WTC11 (cell line): ENCODE measurements around the gene PSMA4. TPM values are rescaled to one million over a fixed set of nuclear protein-coding genes. Genes with fewer than 3 reads are reported as not detected.

Experiments used
- ATAC-seq: fragments of 200-7000 bp; cut with Tn5 transposase; 2 replicates; pipeline ENCODE4 v1.10.0; 2021; ENCODE audit warnings: mild to moderate bottlenecking, moderate library complexity
- CTCF ChIA-PET: fragments of 300-600 bp; sonication (Branson Sonifier 250); formaldehyde crosslinking; loops from one replicate; lab custom pipeline; 2021; ENCODE audit warnings: antibody characterized with exemption; lab: Charles Lee
- POLR2A ChIA-PET: fragments of 350-600 bp; sonication (Branson Sonifier 250); formaldehyde crosslinking; loops from one replicate; lab custom pipeline; 2021; ENCODE audit warnings: antibody characterized with exemption; lab: Charles Lee
- DNase-seq: peaks from one replicate; pipeline ENCODE4 v3.0.0; 2021; ENCODE audit warnings: low spot score
- H3K27ac Mint-ChIP-seq: 2 replicates; pipeline ENCODE4 v1.8.0; 2021; ENCODE audit warnings: mixed read lengths
- H3K27me3 Mint-ChIP-seq: 2 replicates; pipeline ENCODE4 v1.8.0; 2021; ENCODE audit warnings: low read depth, mild to moderate bottlenecking, moderate library complexity, mixed read lengths
- H3K36me3 Mint-ChIP-seq: 2 replicates; pipeline ENCODE4 v1.8.0; 2021; ENCODE audit warnings: mixed read lengths
- H3K4me1 Mint-ChIP-seq: 2 replicates; pipeline ENCODE4 v1.8.0; 2022; ENCODE audit warnings: mixed read lengths
- H3K4me3 Mint-ChIP-seq: 2 replicates; pipeline ENCODE4 v1.8.0; 2021; ENCODE audit warnings: mild to moderate bottlenecking, moderate library complexity, mixed read lengths
- H3K9me3 Mint-ChIP-seq: 2 replicates; pipeline ENCODE4 v1.8.0; 2021; ENCODE audit warnings: mixed read lengths
- ATF1 ChIP-seq: sonication (generic); formaldehyde crosslinking; IDR thresholded peaks from 2 replicates; pipeline ENCODE4 v1.8.1; 2023; ENCODE audit warnings: mild to moderate bottlenecking, moderate library complexity, missing genetic modification reagents
- ESRRA ChIP-seq: sonication (generic); formaldehyde crosslinking; IDR thresholded peaks from 2 replicates; pipeline ENCODE4 v1.8.1; 2022; ENCODE audit warnings: mild to moderate bottlenecking, missing genetic modification reagents, borderline replicate concordance
- ETV6 ChIP-seq: sonication (generic); formaldehyde crosslinking; IDR thresholded peaks from 2 replicates; pipeline ENCODE4 v1.8.1; 2022; ENCODE audit warnings: mild to moderate bottlenecking, missing genetic modification reagents
- GABPB1 ChIP-seq: sonication (generic); formaldehyde crosslinking; IDR thresholded peaks from 2 replicates; pipeline ENCODE4 v1.8.1; 2023; ENCODE audit warnings: mild to moderate bottlenecking, missing genetic modification reagents
- MXD4 ChIP-seq: fragments of 250-450 bp; sonication (Bioruptor Pico); IDR thresholded peaks from 2 replicates; pipeline ENCODE4 v1.8.0; 2021; ENCODE audit warnings: mild to moderate bottlenecking, moderate library complexity, borderline replicate concordance
- MYBL2 ChIP-seq: sonication (generic); formaldehyde crosslinking; IDR thresholded peaks from 2 replicates; pipeline ENCODE4 v1.8.1; 2023; ENCODE audit warnings: mild to moderate bottlenecking, moderate library complexity, missing genetic modification reagents
- PRRX2 ChIP-seq: fragments of 250-450 bp; sonication (Bioruptor Pico); IDR thresholded peaks from 2 replicates; pipeline ENCODE4 v1.8.0; 2021; ENCODE audit warnings: mild to moderate bottlenecking
- RELA ChIP-seq: sonication (generic); formaldehyde crosslinking; IDR thresholded peaks from 2 replicates; pipeline ENCODE4 v1.8.1; 2022; ENCODE audit warnings: missing genetic modification reagents, mild to moderate bottlenecking, borderline replicate concordance
- SMAD3 ChIP-seq: sonication (generic); formaldehyde crosslinking; IDR thresholded peaks from 2 replicates; pipeline ENCODE4 v1.8.0; 2022; ENCODE audit warnings: missing genetic modification reagents, mild to moderate bottlenecking, borderline replicate concordance
- SP1 ChIP-seq: sonication (generic); formaldehyde crosslinking; conservative IDR thresholded peaks from 2 replicates; pipeline ENCODE4 v1.8.1; 2022; ENCODE audit warnings: missing genetic modification reagents
- TCF7 ChIP-seq: sonication (generic); formaldehyde crosslinking; IDR thresholded peaks from 2 replicates; pipeline ENCODE4 v1.8.0; 2022; ENCODE audit warnings: mild to moderate bottlenecking, low read depth, missing genetic modification reagents, moderate library complexity
- TEAD1 ChIP-seq: sonication (generic); formaldehyde crosslinking; IDR thresholded peaks from 2 replicates; pipeline ENCODE4 v1.8.0; 2022; ENCODE audit warnings: mild to moderate bottlenecking, missing genetic modification reagents
- TP53 ChIP-seq: sonication (generic); formaldehyde crosslinking; IDR thresholded peaks from 2 replicates; pipeline ENCODE4 v1.8.1; 2023; ENCODE audit warnings: mild to moderate bottlenecking, missing genetic modification reagents
- ZBTB21 ChIP-seq: sonication (generic); formaldehyde crosslinking; IDR thresholded peaks from 2 replicates; pipeline ENCODE4 v1.8.1; 2023; ENCODE audit warnings: mild to moderate bottlenecking, missing genetic modification reagents, borderline replicate concordance
- ZNF121 ChIP-seq: sonication (generic); formaldehyde crosslinking; IDR thresholded peaks from 2 replicates; pipeline ENCODE4 v1.8.0; 2023; ENCODE audit warnings: missing genetic modification reagents
- ZNF138 ChIP-seq: sonication (generic); formaldehyde crosslinking; conservative IDR thresholded peaks from 2 replicates; pipeline ENCODE4 v1.8.1; 2022; ENCODE audit warnings: mild to moderate bottlenecking, moderate library complexity, missing genetic modification reagents
- ZNF219 ChIP-seq: sonication (generic); formaldehyde crosslinking; IDR thresholded peaks from 2 replicates; pipeline ENCODE4 v1.8.0; 2023; ENCODE audit warnings: missing genetic modification reagents, mild to moderate bottlenecking, borderline replicate concordance
- ZNF263 ChIP-seq: sonication (generic); formaldehyde crosslinking; IDR thresholded peaks from 2 replicates; pipeline ENCODE4 v1.8.1; 2022; ENCODE audit warnings: low read depth, mild to moderate bottlenecking, moderate library complexity, missing genetic modification reagents
- ZNF317 ChIP-seq: sonication (generic); formaldehyde crosslinking; IDR thresholded peaks from 2 replicates; pipeline ENCODE4 v1.8.1; 2023; ENCODE audit warnings: low read depth, mild to moderate bottlenecking, moderate library complexity, missing genetic modification reagents, borderline replicate concordance
- ZNF416 ChIP-seq: fragments of 250-450 bp; sonication (Bioruptor Pico); IDR thresholded peaks from 2 replicates; pipeline ENCODE4 v1.9.0; 2021; ENCODE audit warnings: mild to moderate bottlenecking, inconsistent platforms
- ZNF423 ChIP-seq: fragments of 250-450 bp; sonication (Bioruptor Pico); IDR thresholded peaks from 2 replicates; pipeline ENCODE4 v2.1.2; 2022; ENCODE audit warnings: mild to moderate bottlenecking, moderate library complexity
- total RNA-seq: library from RNA; stranded (reverse); gene quantifications from 3 replicates; pipeline ENCODE4 v1.2.3, GENCODE V29; 2021
- TF ChIP-seq, protein P1 (sequence below): sonication (generic); formaldehyde crosslinking; IDR thresholded peaks from 2 replicates; pipeline ENCODE4 v1.8.0; 2022; ENCODE audit warnings: mild to moderate bottlenecking, missing genetic modification reagents
- TF ChIP-seq, protein P2 (sequence below): sonication (generic); formaldehyde crosslinking; IDR thresholded peaks from 2 replicates; pipeline ENCODE4 v1.8.0; 2023; ENCODE audit warnings: mild to moderate bottlenecking, missing genetic modification reagents
- TF ChIP-seq, protein P3 (sequence below): fragments of 250-450 bp; sonication (Bioruptor Pico); IDR thresholded peaks from 2 replicates; pipeline ENCODE4 v1.8.0; 2021; ENCODE audit warnings: mild to moderate bottlenecking
- TF ChIP-seq, protein P4 (sequence below): sonication (generic); formaldehyde crosslinking; conservative IDR thresholded peaks from 2 replicates; pipeline ENCODE4 v1.8.1; 2022; ENCODE audit warnings: mild to moderate bottlenecking, missing genetic modification reagents

PSMA4 gene
- total RNA-seq, 1 experiment from 2014 or later, result 281 TPM

DNA sequence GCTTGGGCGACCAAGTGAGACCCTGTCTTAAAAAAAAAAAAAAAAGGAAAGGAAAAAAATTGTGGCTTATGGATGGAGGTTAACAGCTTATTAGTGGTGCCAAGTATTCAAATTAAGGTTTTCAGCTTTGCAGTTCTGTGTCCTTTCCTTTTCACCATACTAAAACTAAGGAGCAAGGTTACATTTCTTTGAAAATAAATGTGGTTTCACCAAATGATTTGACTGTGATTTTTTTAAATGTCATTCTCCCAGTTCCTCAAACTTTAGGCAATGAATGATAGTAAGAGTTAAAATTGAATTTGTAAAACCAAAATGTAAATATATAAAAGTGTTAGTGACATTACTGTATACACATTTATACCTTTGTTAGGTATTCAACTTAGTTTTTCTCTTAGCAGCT, 34.7 kb downstream of the PSMA4 start:
- no peak for DNase-seq
- ATAC-seq, result no peak
- Mint-ChIP-seq H3K4me1 (peaks cover 7% of the 10 kb centered on the region), H3K9me3 (no peaks in the 10 kb centered on the region), H3K27ac (no peak overlapping the region), H3K27me3 (no peaks in the 10 kb centered on the region), H3K4me3 (no peak overlapping the region), H3K36me3 (no peaks in the 10 kb centered on the region)
- TF ChIP-seq ZNF121 (CRISPR knock-in tag) (no peak), ETV6 (CRISPR knock-in tag) (no peak), ZNF317 (CRISPR knock-in tag) (no peak), SMAD3 (CRISPR knock-in tag) (no peak), ZNF219 (CRISPR knock-in tag) (no peak), ESRRA (CRISPR knock-in tag) (no peak), ZNF416 (no peak), MYBL2 (CRISPR knock-in tag) (no peak), ZNF138 (CRISPR knock-in tag) (no peak), TEAD1 (CRISPR knock-in tag) (no peak), TP53 (no peak), PRRX2 (CRISPR knock-in tag) (no peak), ZNF263 (CRISPR knock-in tag) (no peak)
- TF ChIP-seq, protein P1, sequence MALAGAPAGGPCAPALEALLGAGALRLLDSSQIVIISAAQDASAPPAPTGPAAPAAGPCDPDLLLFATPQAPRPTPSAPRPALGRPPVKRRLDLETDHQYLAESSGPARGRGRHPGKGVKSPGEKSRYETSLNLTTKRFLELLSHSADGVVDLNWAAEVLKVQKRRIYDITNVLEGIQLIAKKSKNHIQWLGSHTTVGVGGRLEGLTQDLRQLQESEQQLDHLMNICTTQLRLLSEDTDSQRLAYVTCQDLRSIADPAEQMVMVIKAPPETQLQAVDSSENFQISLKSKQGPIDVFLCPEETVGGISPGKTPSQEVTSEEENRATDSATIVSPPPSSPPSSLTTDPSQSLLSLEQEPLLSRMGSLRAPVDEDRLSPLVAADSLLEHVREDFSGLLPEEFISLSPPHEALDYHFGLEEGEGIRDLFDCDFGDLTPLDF (CRISPR knock-in tag), result no peak
- TF ChIP-seq, protein P2, sequence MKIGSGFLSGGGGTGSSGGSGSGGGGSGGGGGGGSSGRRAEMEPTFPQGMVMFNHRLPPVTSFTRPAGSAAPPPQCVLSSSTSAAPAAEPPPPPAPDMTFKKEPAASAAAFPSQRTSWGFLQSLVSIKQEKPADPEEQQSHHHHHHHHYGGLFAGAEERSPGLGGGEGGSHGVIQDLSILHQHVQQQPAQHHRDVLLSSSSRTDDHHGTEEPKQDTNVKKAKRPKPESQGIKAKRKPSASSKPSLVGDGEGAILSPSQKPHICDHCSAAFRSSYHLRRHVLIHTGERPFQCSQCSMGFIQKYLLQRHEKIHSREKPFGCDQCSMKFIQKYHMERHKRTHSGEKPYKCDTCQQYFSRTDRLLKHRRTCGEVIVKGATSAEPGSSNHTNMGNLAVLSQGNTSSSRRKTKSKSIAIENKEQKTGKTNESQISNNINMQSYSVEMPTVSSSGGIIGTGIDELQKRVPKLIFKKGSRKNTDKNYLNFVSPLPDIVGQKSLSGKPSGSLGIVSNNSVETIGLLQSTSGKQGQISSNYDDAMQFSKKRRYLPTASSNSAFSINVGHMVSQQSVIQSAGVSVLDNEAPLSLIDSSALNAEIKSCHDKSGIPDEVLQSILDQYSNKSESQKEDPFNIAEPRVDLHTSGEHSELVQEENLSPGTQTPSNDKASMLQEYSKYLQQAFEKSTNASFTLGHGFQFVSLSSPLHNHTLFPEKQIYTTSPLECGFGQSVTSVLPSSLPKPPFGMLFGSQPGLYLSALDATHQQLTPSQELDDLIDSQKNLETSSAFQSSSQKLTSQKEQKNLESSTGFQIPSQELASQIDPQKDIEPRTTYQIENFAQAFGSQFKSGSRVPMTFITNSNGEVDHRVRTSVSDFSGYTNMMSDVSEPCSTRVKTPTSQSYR, result no peak
- TF ChIP-seq, protein P3, sequence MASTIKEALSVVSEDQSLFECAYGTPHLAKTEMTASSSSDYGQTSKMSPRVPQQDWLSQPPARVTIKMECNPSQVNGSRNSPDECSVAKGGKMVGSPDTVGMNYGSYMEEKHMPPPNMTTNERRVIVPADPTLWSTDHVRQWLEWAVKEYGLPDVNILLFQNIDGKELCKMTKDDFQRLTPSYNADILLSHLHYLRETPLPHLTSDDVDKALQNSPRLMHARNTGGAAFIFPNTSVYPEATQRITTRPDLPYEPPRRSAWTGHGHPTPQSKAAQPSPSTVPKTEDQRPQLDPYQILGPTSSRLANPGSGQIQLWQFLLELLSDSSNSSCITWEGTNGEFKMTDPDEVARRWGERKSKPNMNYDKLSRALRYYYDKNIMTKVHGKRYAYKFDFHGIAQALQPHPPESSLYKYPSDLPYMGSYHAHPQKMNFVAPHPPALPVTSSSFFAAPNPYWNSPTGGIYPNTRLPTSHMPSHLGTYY (CRISPR knock-in tag), result no peak
- POLR2A ChIA-PET, result interaction anchor here (1.5 kb wide), 1 partner anchor 10 kb away, joined by 4 read pairs; the partner anchor contains the start of gene CHRNA5
- CTCF ChIA-PET, result interaction anchor here (0.6 to 2.4 kb wide), 2 partner anchors 9 to 24 kb away, joined by 5 to 10 read pairs; partner anchors contain the start of gene CHRNA5

DNA sequence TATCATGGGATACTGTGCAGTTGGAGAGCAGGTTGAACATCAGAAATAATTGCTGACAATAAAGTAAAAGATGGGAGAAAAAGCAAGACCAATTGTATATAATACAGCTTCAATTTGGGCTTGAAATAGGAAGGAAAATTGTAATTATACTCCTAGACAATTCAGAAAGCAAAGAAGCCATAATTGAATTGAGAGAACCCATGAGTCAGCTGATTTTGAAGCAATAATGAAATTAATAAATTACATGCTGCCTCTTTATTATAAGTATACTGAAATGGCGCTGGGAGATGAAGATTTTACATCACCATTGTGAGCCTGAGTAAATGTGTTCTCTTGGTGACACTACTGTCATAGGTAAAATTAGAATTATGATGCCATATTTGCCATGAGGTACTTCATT, 57.3 kb downstream of the PSMA4 start:
- H3K36me3 Mint-ChIP-seq, result peaks cover 19% of the 10 kb centered on the region
- peaks cover 3% of the 10 kb centered on the region; the same call in 1 of the 2 replicates for H3K9me3 Mint-ChIP-seq
- POLR2A ChIA-PET, result no interaction called here
- TF ChIP-seq ZBTB21 (CRISPR knock-in tag), result no peak
- no peak for TF ChIP-seq ZNF317 (CRISPR knock-in tag)
- TF ChIP-seq MXD4 (CRISPR knock-in tag), result no peak
- no peak for TF ChIP-seq ATF1
- no peak for TF ChIP-seq ZNF416
- TF ChIP-seq RELA, result no peak
- TF ChIP-seq ESRRA (CRISPR knock-in tag), result no peak
- TF ChIP-seq, protein P4, sequence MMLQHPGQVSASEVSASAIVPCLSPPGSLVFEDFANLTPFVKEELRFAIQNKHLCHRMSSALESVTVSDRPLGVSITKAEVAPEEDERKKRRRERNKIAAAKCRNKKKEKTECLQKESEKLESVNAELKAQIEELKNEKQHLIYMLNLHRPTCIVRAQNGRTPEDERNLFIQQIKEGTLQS, result no peak
- no peak for TF ChIP-seq TEAD1 (CRISPR knock-in tag)
- TF ChIP-seq SP1 (CRISPR knock-in tag), result no peak
- TF ChIP-seq TCF7, result no peak
- no peak for TF ChIP-seq GABPB1
- no peak for TF ChIP-seq ZNF423 (CRISPR knock-in tag)
- TF ChIP-seq, all 79 proteins: peak for 0
- H3K4me1 Mint-ChIP-seq, result no peaks in the 10 kb centered on the region
- DNase-seq, result no peak
- no peak for ATAC-seq
- no peak overlapping the region for H3K4me3 Mint-ChIP-seq
- H3K27ac Mint-ChIP-seq, result no peak overlapping the region
- no peaks in the 10 kb centered on the region for H3K27me3 Mint-ChIP-seq
- CTCF ChIA-PET, result interaction anchor here (1.0 kb wide), 1 partner anchor 41 kb away, joined by 3 read pairs; no protein-coding TSS in a partner anchor
